Measurements from ENCODE around the gene COLQ.
"Not testable (repeated sequence)": the region's sequence is repeated elsewhere in the genome, so short reads cannot be mapped to it uniquely, and the experiment has no call there.

Gene COLQ

DNA sequence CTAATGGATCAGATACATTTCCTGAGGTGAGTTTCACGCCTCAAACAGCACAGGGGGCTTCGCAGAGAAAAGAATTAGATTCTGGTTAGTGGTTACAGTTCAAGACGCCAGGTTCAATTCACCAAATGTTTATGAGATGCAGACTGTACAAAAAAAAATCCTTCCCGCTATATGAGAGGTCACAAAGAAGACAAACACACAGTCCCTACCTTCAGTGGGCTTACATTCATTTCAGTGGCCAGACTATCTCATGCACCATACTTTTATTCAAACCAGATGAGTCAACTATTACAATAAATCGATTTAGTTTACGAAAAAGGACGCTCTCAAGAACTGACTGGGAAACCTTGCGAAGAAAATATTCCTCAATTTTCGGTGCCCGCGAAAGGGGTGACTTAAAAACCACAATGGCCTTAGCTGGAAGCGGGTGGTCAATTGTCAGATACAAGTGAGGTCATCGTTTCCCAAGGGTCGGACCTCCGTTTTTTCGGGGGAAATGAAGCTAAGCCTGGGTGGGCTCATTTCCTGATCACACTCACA, 94.9 kb downstream of the COLQ start:
- Histone ChIP-seq H3K9me3 (ENCODE audit: control insufficient read depth in 5 of 5, low read length in 5 of 5) (no peaks in the 10 kb centered on the region), H3K27me3 (ENCODE audit: control insufficient read depth in 5 of 5, insufficient read depth in 4 of 5, low read length in 5 of 5) (no peaks in the 10 kb centered on the region), H3K4me3 (ENCODE audit: low read depth in 1 of 5, low read length in 5 of 5) (peak overlapping the region; percentile 90 to 99 (median 98)), H3K27ac (ENCODE audit: low read depth, low read length) (peak overlapping the region; percentile 90), H3K4me1 (ENCODE audit: control insufficient read depth in 5 of 5, insufficient read depth in 5 of 5, low read length in 5 of 5) (peaks cover 2 to 41% (median 30%) of the 10 kb centered on the region in 5 donors), H3K36me3 (ENCODE audit: control insufficient read depth in 5 of 5, insufficient read depth in 5 of 5, low read length in 5 of 5) (peaks cover 4 to 34% (median 18%) of the 10 kb centered on the region in 5 donors), H3K9ac (ENCODE audit: low read length in 5 of 5) (peak overlapping the region; percentile 86 to 99 (median 98))

DNA sequence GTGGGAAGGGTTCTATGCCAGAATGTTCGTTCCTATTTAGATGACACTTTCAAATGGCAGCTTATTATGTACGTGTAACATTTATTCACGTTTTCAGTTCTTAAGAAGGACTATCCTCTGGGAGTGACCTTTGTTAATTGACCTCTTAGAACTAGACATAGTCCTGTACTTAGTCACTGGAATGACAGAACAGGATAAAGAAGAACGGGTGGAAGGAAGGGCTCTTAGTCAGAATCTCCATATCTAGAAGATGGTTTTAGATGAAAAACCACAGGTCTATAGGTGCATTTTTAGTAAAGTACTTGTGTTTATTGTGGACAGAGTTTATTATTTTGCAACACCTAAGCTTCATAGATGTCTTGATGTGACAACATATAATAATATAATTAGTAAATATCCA, 100.6 kb downstream of the COLQ start:
- Histone ChIP-seq H3K27me3 (ENCODE audit: control insufficient read depth in 5 of 5, insufficient read depth in 4 of 5, low read length in 5 of 5) (no peaks in the 10 kb centered on the region), H3K4me1 (ENCODE audit: control insufficient read depth in 5 of 5, insufficient read depth in 5 of 5, low read length in 5 of 5) (peaks cover 0 to 4% (median 0%) of the 10 kb centered on the region in 5 donors), H3K36me3 (ENCODE audit: control insufficient read depth in 5 of 5, insufficient read depth in 5 of 5, low read length in 5 of 5) (peaks cover 14 to 52% (median 23%) of the 10 kb centered on the region in 5 donors), H3K27ac (ENCODE audit: low read depth, low read length) (no peak overlapping the region), H3K9me3 (ENCODE audit: control insufficient read depth in 5 of 5, low read length in 5 of 5) (no peaks in the 10 kb centered on the region), H3K4me3 (ENCODE audit: low read depth in 1 of 5, low read length in 5 of 5) (no peak overlapping the region), H3K9ac (ENCODE audit: low read length in 5 of 5) (no peak overlapping the region)

DNA sequence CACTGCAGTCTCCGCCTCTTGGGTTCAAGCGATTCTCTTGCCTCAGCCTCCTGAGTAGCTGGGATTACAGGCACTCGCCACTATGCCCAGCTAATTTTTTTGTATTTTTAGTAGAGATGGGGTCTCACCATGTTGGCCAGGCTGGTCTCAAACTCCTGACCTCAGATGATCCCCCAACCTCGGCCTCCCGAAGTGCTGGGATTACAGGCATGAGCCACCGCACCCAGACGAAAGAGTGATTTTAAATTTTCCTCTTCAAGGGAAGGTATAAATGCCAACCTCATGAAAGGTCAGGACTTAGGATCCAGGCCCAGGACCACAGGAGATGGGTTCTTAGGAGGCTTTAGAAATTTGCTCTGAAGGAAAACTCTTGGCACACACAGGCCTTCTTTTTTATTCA, 110.5 kb downstream of the COLQ start:
- H3K4me3 ChIP-seq (ENCODE audit: low read depth in 1 of 5, low read length in 5 of 5); H3K9ac ChIP-seq (ENCODE audit: low read length in 5 of 5); H3K27ac ChIP-seq (ENCODE audit: low read depth, low read length); H3K27me3 ChIP-seq (ENCODE audit: control insufficient read depth in 5 of 5, insufficient read depth in 4 of 5, low read length in 5 of 5); H3K9me3 ChIP-seq (ENCODE audit: control insufficient read depth in 5 of 5, low read length in 5 of 5): not testable (repeated sequence)
- H3K36me3 ChIP-seq (ENCODE audit: control insufficient read depth in 5 of 5, insufficient read depth in 5 of 5, low read length in 5 of 5) = peaks cover 17 to 49% (median 35%) of the 10 kb centered on the region in 5 donors
- peaks cover 0 to 10% (median 4%) of the 10 kb centered on the region in 5 donors for H3K4me1 ChIP-seq (ENCODE audit: control insufficient read depth in 5 of 5, insufficient read depth in 5 of 5, low read length in 5 of 5)

DNA sequence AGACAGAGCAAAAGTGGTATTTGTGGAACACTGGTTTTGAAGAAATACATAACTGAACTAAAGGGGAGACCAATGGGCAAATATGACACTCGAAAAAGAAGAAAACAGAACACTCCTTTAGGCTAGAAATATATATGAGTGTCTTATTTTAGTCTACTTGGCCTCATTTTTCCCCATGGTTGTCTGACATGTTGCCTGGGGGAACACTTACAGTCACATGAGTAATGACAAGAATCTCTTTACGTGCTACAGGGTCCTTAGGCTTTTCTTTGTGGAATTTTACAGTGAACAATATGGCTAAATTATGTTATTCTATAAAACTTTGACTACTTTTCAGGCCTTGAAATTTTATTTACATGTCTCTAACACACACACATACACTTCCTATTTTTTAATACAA, 111.7 kb downstream of the COLQ start:
- peaks cover 0 to 10% (median 4%) of the 10 kb centered on the region in 5 donors for H3K4me1 ChIP-seq (ENCODE audit: control insufficient read depth in 5 of 5, insufficient read depth in 5 of 5, low read length in 5 of 5)
- H3K9me3 ChIP-seq (ENCODE audit: control insufficient read depth in 5 of 5, low read length in 5 of 5) = no peaks in the 10 kb centered on the region
- H3K27ac ChIP-seq (ENCODE audit: low read depth, low read length) = no peak overlapping the region
- no peaks in the 10 kb centered on the region for H3K27me3 ChIP-seq (ENCODE audit: control insufficient read depth in 5 of 5, insufficient read depth in 4 of 5, low read length in 5 of 5)
- no peak overlapping the region for H3K4me3 ChIP-seq (ENCODE audit: low read depth in 1 of 5, low read length in 5 of 5)
- H3K36me3 ChIP-seq (ENCODE audit: control insufficient read depth in 5 of 5, insufficient read depth in 5 of 5, low read length in 5 of 5) = peaks cover 6 to 38% (median 25%) of the 10 kb centered on the region in 5 donors
- no peak overlapping the region for H3K9ac ChIP-seq (ENCODE audit: low read length in 5 of 5)

DNA sequence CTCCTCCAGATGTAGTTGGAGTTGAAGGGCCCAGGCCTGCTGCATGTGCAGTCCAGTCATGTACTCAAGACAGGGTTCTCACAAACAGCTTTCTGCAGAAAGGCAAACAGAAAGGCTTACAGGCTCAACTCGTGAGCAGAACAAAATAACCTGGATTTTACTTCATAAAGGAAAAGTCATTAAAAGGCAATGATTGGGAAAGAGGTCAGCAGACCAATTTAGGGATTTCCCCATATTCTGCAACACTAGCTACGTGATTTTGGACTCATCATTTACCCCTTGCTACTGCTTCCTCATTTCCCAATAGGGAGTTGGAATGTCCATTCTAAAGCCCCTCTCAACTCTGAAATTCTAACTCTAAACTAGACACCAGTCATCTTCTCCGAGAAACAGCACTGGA, 112.3 kb downstream of the COLQ start:
- Histone ChIP-seq H3K4me1 (ENCODE audit: control insufficient read depth in 5 of 5, insufficient read depth in 5 of 5, low read length in 5 of 5) (peaks cover 0 to 10% (median 4%) of the 10 kb centered on the region in 5 donors), H3K27ac (ENCODE audit: low read depth, low read length) (peak overlapping the region; percentile 34), H3K4me3 (ENCODE audit: low read depth in 1 of 5, low read length in 5 of 5) (no peak overlapping the region), H3K36me3 (ENCODE audit: control insufficient read depth in 5 of 5, insufficient read depth in 5 of 5, low read length in 5 of 5) (peaks cover 6 to 33% (median 20%) of the 10 kb centered on the region in 5 donors), H3K27me3 (ENCODE audit: control insufficient read depth in 5 of 5, insufficient read depth in 4 of 5, low read length in 5 of 5) (no peaks in the 10 kb centered on the region), H3K9me3 (ENCODE audit: control insufficient read depth in 5 of 5, low read length in 5 of 5) (no peaks in the 10 kb centered on the region), H3K9ac (ENCODE audit: low read length in 5 of 5) (peak overlapping the region in 1 of 5 donors; percentile 51)

DNA sequence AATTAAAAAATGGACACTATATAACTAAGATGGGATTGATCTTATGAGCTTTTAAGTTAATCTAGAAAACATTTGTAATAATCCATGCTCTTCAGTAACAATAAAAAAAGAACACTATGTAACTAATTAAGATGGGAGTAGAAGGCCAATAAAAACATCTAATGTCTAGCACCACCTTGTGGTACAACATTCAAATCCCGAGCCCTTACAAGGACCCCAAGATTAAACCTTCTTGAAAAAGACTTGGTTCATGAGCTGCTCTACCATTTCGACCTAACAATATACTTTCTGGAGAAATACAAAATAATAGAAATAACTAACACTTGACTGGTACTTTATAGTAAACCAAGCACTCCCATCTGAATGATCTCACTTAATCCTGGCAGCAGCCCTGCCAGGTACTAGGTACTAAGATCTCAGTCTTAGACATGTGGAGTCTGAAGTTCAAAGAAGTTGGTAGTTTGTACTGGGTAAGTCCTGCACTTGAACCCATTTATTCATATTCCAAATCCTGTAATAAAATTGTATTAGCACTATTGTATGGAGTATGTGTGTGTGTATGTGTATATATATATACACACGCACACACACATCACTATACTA, 116.0 kb downstream of the COLQ start:
- Histone ChIP-seq H3K27me3 (ENCODE audit: control insufficient read depth in 5 of 5, insufficient read depth in 4 of 5, low read length in 5 of 5) (no peaks in the 10 kb centered on the region), H3K9me3 (ENCODE audit: control insufficient read depth in 5 of 5, low read length in 5 of 5) (no peaks in the 10 kb centered on the region), H3K27ac (ENCODE audit: low read depth, low read length) (no peak overlapping the region), H3K4me3 (ENCODE audit: low read depth in 1 of 5, low read length in 5 of 5) (no peak overlapping the region), H3K9ac (ENCODE audit: low read length in 5 of 5) (no peak overlapping the region), H3K36me3 (ENCODE audit: control insufficient read depth in 5 of 5, insufficient read depth in 5 of 5, low read length in 5 of 5) (peaks cover 0 to 5% (median 3%) of the 10 kb centered on the region in 5 donors), H3K4me1 (ENCODE audit: control insufficient read depth in 5 of 5, insufficient read depth in 5 of 5, low read length in 5 of 5) (peaks cover 0 to 22% (median 12%) of the 10 kb centered on the region in 5 donors)

DNA sequence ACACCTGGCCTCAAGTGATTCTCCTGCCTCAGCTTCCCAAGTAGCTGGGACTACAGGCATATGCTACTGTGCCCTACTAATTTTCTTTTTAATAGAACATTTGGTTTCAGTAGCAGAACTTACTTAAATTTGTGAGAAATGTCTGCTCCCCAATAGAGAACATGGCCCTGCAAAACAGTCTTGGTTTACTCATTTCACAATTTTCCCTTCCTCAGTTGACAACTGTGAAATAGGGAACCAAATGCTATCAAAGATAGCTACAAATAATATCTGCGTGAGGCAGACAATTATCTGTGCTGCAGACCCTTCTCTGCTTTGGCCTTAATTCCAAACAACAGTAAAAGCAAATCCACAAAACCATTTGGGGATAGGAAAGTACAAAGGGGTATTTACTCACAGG, 116.7 kb downstream of the COLQ start:
- H3K4me3 ChIP-seq (ENCODE audit: low read depth in 1 of 5, low read length in 5 of 5) = no peak overlapping the region
- no peaks in the 10 kb centered on the region for H3K27me3 ChIP-seq (ENCODE audit: control insufficient read depth in 5 of 5, insufficient read depth in 4 of 5, low read length in 5 of 5)
- no peaks in the 10 kb centered on the region for H3K36me3 ChIP-seq (ENCODE audit: control insufficient read depth in 5 of 5, insufficient read depth in 5 of 5, low read length in 5 of 5)
- no peaks in the 10 kb centered on the region for H3K9me3 ChIP-seq (ENCODE audit: control insufficient read depth in 5 of 5, low read length in 5 of 5)
- no peak overlapping the region for H3K9ac ChIP-seq (ENCODE audit: low read length in 5 of 5)
- no peak overlapping the region for H3K27ac ChIP-seq (ENCODE audit: low read depth, low read length)
- peaks cover 0 to 22% (median 12%) of the 10 kb centered on the region in 5 donors for H3K4me1 ChIP-seq (ENCODE audit: control insufficient read depth in 5 of 5, insufficient read depth in 5 of 5, low read length in 5 of 5)

DNA sequence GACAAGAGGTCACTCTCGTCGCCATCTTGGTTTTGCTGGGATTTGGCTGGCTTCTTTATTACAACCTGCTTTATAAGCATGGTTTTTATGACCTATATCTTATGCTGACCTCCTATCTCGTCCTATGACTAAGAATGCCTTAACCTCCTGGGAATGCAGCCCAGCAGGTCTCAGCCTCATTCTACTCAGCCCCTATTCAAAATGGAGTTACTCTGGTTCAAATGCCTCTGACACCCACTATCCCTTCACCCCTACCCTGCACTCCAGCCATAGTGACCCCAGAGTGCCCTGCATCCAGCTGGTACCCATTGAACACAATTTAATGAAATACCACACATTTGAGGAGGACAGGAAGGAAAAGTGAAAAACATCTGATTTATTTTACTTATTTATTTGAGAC, 117.5 kb downstream of the COLQ start:
- Histone ChIP-seq H3K4me1 (ENCODE audit: control insufficient read depth in 5 of 5, insufficient read depth in 5 of 5, low read length in 5 of 5) (peaks cover 0 to 15% (median 9%) of the 10 kb centered on the region in 5 donors), H3K4me3 (ENCODE audit: low read depth in 1 of 5, low read length in 5 of 5) (no peak overlapping the region), H3K9me3 (ENCODE audit: control insufficient read depth in 5 of 5, low read length in 5 of 5) (no peaks in the 10 kb centered on the region), H3K36me3 (ENCODE audit: control insufficient read depth in 5 of 5, insufficient read depth in 5 of 5, low read length in 5 of 5) (no peaks in the 10 kb centered on the region), H3K27ac (ENCODE audit: low read depth, low read length) (no peak overlapping the region), H3K9ac (ENCODE audit: low read length in 5 of 5) (no peak overlapping the region), H3K27me3 (ENCODE audit: control insufficient read depth in 5 of 5, insufficient read depth in 4 of 5, low read length in 5 of 5) (no peaks in the 10 kb centered on the region)

DNA sequence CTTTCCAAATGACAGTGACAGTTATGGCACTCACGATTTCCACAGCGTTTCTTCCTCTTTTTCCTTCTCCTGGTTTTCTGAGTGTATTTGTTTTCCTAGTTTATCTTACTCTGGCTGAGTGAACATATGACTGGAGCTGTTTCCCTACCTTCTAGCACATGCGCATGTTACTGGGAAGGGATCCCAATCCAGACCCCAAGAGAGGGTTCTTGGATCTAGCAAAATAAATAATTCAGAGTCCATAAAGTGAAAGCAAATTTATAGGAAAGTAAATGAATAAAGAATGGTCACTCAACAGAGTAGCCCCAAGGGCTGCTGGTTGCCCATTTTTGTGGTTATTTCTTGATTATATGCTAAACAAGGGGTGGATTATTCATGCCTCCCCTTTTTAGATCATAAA, 118.0 kb downstream of the COLQ start:
- Histone ChIP-seq H3K9ac (ENCODE audit: low read length in 5 of 5) (peak overlapping the region in 2 of 5 donors; percentile 41 to 45), H3K4me3 (ENCODE audit: low read depth in 1 of 5, low read length in 5 of 5) (no peak overlapping the region), H3K36me3 (ENCODE audit: control insufficient read depth in 5 of 5, insufficient read depth in 5 of 5, low read length in 5 of 5) (no peaks in the 10 kb centered on the region), H3K4me1 (ENCODE audit: control insufficient read depth in 5 of 5, insufficient read depth in 5 of 5, low read length in 5 of 5) (peaks cover 0 to 13% (median 6%) of the 10 kb centered on the region in 5 donors), H3K27me3 (ENCODE audit: control insufficient read depth in 5 of 5, insufficient read depth in 4 of 5, low read length in 5 of 5) (no peaks in the 10 kb centered on the region), H3K9me3 (ENCODE audit: control insufficient read depth in 5 of 5, low read length in 5 of 5) (no peaks in the 10 kb centered on the region), H3K27ac (ENCODE audit: low read depth, low read length) (no peak overlapping the region)

DNA sequence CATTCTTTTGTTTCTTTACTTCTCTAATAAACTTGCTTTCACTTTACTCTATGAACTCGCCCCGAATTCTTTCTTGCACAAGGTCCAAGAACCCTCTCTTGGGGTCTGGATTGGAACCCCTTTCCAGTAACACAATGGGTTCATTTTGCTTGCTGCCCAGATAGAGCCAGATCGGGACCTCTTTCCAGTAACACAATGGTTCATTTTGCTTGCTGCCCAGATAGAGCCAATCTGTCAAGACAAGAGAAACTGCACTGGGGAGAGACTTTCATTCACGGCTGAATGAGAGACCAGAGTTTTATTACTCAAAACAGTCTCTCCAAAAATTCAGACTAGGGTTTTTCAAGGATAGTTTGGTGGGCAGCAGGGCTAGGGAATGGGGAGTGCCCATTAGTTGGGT, 119.6 kb downstream of the COLQ start:
- Histone ChIP-seq H3K9ac (ENCODE audit: low read length in 5 of 5) (no peak overlapping the region), H3K4me1 (ENCODE audit: control insufficient read depth in 5 of 5, insufficient read depth in 5 of 5, low read length in 5 of 5) (peaks cover 0 to 13% (median 6%) of the 10 kb centered on the region in 5 donors), H3K36me3 (ENCODE audit: control insufficient read depth in 5 of 5, insufficient read depth in 5 of 5, low read length in 5 of 5) (no peaks in the 10 kb centered on the region), H3K9me3 (ENCODE audit: control insufficient read depth in 5 of 5, low read length in 5 of 5) (no peaks in the 10 kb centered on the region), H3K27me3 (ENCODE audit: control insufficient read depth in 5 of 5, insufficient read depth in 4 of 5, low read length in 5 of 5) (no peaks in the 10 kb centered on the region), H3K4me3 (ENCODE audit: low read depth in 1 of 5, low read length in 5 of 5) (peak overlapping the region in 1 of 5 donors; percentile 22), H3K27ac (ENCODE audit: low read depth, low read length) (no peak overlapping the region)

Measured in subcutaneous abdominal adipose tissue (tissue), 5 donors.